Pons (tissue), 1 donor: ENCODE measurements around the gene YJU2.
A peak's percentile ranks its signal among the peaks of the same experiment; 100 is the strongest.
"Not testable (repeated sequence)": the region's sequence is repeated elsewhere in the genome, so short reads cannot be mapped to it uniquely, and the experiment has no call there.

Experiments
- DNase-seq: peaks from one replicate; pipeline ENCODE4 v3.0.0-alpha.2; 2016; ENCODE audit warnings: low spot score

The YJU2 gene

GRCh38 chr19:4228765-4229178 lies 18.1 kb upstream of the YJU2 start:
- DNase-seq: no peak

DNA sequence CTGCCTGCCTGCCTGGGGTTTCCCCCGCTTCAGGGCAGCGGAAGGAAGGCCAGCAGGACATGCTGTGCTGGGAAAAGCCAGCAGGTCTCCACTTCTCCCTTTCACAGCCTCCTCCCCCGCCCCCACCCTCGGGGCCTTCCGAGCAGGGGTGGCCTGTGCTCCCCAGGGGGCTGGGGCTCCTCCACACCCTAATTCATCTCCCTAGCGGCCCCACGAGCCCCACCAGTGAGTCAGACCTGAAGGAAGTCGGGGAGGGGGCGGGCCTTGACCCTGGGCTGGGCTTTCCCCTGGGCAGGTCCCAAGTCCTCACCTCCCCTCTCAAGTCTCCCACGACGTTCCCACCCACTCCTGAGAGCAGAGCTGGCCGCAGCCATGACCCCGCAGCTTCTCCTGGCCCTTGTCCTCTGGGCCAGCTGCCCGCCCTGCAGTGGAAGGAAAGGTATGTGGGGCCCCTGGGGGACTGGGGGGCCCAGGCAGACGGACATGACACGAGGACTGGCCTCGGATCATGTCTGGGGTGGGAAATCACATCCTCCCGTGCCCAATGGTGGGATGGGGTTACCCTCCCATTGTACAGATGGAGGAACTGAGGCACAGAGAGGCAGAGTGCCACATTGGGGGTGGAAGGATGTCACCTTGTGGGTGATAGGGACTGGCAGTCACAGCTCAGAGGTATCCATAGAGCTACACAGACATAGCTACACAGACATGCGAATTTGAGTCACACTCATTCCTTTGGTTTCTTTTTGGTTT lies 17.5 kb upstream of the YJU2 start, which contains the start of gene EBI3:
EBI3 (plus strand) TSS at position 345 of the 753 bp plus-strand sequence; CDS start at position 373, 28 bp downstream.
- no peak for DNase-seq

GRCh38 chr19:4230237-4230636 lies 16.6 kb upstream of the YJU2 start:
- not testable (repeated sequence) for DNase-seq

DNA sequence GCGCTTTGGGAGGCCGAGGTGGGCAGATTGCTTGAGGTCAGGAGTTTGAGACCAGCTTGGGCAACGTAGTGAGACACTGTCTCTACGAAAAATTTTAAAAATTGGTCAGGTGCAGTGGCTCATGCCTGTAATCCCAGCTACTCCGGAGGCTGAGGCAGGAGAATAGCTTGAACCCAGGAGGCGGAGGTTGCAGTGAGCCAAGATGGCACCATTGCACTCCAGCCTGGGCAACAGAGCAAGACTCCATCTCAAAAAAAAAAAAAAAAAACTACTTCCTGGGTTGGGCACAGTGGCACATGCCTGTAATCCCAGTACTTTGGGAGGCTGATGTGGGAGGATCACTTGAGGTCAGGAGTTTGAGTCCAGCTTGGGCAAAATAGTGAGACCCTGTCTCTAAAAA lies 15.4 kb upstream of the YJU2 start:
- not testable (repeated sequence) for DNase-seq

GRCh38 chr19:4232139-4232538 lies 14.7 kb upstream of the YJU2 start:
- not testable (repeated sequence) for DNase-seq

GRCh38 chr19:4232614-4233281 lies 14.1 kb upstream of the YJU2 start:
- DNase-seq: no peak

DNA sequence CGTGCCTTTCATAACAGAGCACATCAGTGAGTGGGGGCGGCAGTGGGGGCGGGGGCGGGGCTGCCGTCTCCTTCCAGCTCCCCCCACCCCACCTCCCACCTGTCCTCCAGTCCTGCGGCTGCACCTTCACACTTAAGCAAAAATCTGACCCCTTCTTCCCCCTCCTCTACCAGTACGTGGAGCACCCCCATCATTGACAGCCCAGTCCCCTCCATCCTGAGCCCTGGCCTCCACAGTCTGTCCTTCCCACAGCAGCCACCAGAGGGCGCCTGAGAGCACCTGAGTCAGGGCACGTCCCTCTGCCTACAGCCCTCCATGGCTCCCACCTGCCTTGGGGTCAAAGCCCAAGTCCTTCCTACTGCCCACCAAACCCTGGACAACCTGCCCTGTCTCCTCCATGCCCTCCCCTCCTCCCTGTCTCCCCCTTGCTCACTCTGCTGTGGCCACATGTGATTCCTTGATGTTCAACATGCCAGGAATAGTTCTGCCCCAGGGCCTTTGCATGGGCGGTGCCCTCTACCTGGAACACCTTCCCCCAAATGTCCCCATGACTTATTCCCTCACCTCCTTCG lies 13.5 kb upstream of the YJU2 start:
- DNase-seq: no peak

DNA sequence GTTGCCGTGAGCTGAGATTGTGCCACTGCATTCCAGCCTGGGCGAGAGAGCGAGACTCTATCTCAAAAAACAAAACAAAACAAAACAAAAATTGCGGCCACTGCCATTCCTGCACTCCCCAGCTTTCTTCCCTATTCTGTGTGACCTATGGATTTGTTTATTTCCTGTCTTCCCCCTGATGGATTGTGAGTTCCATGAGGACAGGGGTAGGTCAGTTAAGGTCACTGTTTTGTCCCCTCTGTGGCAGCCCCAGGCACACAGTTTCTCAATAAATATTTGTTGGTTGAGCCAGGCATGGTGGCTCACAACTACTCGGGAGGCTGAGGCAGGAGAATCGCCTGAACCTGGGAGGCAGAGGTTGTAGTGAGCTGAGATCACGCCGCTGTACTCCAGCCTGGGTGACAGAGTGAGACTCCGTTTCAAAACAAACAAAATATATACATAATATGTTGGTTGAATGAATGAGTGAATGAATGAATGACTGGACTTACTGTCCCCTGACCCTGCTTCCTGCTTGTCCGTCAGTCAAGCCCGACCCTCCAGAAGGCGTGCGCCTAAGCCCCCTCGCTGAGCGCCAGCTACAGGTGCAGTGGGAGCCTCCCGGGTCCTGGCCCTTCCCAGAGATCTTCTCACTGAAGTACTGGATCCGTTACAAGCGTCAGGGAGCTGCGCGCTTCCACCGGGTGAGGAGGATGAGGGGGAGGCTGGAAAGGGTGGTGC lies 12.6 kb upstream of the YJU2 start:
- no peak for DNase-seq

- no peak for DNase-seq
Observed at GRCh38 chr19:4234862-4235201, 12.0 kb upstream of the YJU2 start.

GRCh38 chr19:4237510-4237909 lies 9.4 kb upstream of the YJU2 start:
- not testable (repeated sequence) for DNase-seq

DNA sequence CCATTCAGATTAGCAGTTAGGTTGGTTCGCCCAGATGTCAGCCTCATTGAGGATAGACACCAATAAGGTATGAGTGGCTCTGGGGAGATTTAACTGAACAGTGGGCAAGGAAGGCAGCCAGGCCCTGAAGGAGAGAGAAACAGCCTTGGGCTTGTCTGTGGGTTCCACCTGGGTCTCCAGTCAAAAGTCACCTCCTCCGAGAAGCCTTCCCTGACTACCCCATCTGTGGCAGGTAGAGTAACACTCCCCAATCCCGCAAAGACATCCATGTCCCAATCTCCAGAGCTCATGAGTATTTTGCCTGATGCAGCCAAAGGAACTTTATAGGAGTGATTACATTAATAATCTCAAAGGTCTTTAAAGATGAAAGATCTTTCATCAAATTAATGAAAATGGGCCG lies 8.0 kb upstream of the YJU2 start:
- DNase-seq: no peak

GRCh38 chr19:4241824-4242430 lies 5.0 kb upstream of the YJU2 start:
- DNase-seq: peak; percentile 57

DNA sequence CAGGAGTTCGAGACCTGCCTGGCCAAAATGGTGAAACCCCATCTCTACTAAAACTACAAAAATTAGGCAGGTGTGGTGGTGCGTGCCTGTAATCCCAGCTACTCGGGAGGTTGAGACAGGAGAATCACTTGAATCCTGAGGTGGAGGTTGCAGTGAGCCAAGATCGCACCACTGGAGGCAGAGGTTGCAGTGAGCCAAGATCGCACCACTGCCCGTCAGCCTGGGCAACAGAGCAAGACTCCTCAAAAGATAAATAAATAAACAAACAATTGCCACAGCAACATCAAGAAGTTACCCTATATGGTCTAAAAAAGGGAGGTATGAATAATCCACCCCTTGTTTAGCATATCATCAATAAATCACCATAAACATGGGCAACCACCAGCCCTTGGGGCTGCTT lies 942 bp upstream of the YJU2 start:
- not testable (repeated sequence) for DNase-seq

DNA sequence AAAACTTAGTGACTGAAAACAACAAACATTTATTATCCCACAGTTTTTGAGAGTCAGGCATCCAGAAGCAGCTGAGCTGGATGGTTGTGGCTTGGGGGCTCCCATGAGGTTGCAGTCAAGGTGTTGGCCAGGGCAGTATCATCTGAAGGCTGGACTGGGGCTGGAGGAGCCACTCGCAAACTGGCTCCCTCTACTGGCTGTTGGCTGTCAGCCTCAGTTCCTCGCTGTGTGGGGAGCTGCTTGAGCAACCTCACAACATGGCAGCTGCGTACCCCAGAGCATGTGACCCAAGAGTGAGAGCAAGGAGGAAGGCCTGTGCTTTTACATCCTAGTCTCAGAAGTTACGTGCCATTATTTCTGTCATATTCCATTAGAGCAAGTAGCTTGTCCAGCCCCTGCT lies 9.7 kb downstream of the YJU2 start:
- no peak for DNase-seq

DNA sequence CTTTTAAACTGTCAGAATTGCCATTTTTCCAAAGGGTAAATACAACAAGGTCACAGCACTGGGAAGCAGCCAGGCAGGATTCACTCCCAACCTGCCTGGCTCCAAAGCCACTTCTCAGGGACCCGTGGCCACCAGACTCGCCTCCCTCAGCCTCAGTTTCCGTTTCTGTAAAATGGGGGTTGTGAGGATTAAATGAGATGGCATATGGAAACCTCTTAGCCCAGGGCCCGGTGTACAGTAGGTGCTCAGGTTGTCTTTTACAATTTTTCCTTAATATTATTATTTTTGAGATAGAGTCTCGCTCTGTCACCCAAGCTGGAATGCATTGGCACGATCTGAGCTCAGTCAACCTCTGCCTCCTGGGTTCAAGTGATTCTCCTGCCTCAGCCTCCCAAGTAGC lies 10.1 kb downstream of the YJU2 start:
- DNase-seq: no peak

- DNase-seq: no peak
Observed at GRCh38 chr19:4258181-4258580, 11.3 kb downstream of the YJU2 start.

GRCh38 chr19:4260613-4261191 lies 13.8 kb downstream of the YJU2 start:
- DNase-seq: no peak

- no peak for DNase-seq
Observed at GRCh38 chr19:4264812-4265211, 17.9 kb downstream of the YJU2 start.

DNA sequence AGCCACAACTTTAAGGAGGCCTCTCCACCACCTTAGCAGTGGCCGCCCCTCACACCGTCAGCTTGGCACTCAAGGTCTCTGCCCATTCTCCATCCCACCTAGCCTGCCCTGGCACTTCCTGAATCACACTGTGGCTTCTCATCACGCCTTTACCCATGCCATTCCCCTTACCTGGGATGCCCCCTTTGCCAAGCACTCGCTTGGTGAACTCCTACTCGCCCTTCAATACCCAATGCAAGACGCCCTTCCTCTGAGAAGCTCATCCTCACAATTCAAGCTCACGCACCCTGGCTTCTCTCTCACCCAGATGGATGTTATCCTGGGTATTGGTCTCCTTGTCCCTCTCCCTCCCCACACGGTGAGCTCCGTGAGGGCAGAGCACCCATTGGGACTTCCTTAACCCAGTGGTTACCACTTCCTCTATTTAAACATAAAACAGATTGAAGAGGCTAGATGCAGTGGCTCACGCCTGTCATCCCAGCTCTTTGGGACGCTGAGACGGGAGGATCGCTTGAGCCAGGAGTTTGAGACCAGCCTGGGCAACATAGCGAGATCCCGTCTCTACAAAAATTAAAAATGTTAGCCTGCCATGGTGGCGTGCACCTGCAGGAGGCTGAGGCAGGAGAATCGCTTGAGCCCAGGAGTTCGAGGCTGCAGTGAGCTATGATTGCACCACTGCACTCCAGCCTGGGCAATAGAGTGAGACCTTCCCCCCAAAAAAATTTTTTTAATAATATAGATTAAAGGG lies 19.5 kb downstream of the YJU2 start:
- DNase-seq: no peak

DNA sequence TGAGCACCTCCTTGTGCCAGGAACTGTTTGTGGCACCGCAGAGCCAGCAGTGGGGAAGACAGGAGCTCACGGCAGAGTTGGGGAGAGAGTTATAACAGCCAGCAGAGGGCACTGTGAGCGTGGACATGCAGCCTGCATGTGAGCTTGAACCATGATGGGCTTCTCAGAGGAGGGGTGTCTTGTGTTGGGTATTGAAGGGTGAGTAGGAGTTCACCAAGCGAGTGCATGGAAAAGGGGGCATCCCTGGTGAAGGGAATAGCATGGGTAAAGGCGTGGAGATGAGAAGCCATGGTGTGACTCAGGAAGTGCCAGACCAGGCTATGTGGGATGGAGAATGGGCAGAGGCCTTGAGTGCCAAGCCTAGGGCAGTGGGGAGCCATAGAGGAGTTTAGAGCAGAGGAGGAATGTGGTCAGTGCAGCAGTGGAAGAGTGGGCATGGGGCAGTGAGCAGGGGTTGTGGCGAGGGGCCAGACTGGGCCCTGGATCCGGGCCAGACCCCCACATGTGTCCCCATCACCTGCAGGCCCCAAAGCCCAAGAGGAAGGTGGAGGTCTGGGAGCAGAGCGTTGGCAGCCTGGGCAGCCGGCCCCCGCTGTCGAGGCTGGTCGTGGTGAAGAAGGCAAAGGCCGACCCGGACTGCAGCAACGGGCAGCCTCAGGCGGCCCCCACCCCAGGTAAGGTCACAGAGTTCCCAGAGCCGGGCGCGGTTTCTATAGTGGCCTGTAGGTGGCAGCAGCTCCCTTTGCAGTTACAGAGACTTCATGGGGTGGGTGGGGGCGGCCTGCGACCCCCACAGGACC lies 20.4 kb downstream of the YJU2 start:
- no peak for DNase-seq
